H1 (cell line): ENCODE data around the gene SGSH.

Experiments
- CHD1 ChIP-seq: IDR thresholded peaks from 2 replicates; pipeline ENCODE4 v1.6.1; 2012; ENCODE audit warnings: low read depth, low read length, improper control_type of control experiment
- KDM5A ChIP-seq: fragments of 200-600 bp; IDR thresholded peaks from 2 replicates; pipeline ENCODE4 v1.7.1; 2012; ENCODE audit warnings: mild to moderate bottlenecking, low read length, inconsistent platforms, mixed read lengths
- RAD21 ChIP-seq, 2 experiments: IDR thresholded peaks in 1 of 2; conservative IDR thresholded peaks in 1 of 2; 2 replicates each; pipeline ENCODE4 v1.6.1; 2011; ENCODE audit warnings: low read depth in 2 of 2, low read length in 2 of 2, improper control_type of control experiment in 1 of 2, inconsistent platforms in 1 of 2, mild to moderate bottlenecking in 1 of 2, moderate library complexity in 1 of 2
- RBBP5 ChIP-seq: IDR thresholded peaks from 2 replicates; pipeline ENCODE4 v1.7.1; 2012; ENCODE audit warnings: low read depth, mild to moderate bottlenecking, inconsistent platforms, low read length, moderate library complexity, borderline replicate concordance
- SIN3A ChIP-seq, 2 experiments: IDR thresholded peaks in 1 of 2; conservative IDR thresholded peaks in 1 of 2; 2 replicates each; pipeline ENCODE4 v1.6.1; 2011 to 2012; ENCODE audit warnings: low read length in 2 of 2, improper control_type of control experiment in 1 of 2, low read depth in 1 of 2, mild to moderate bottlenecking in 1 of 2
- SP1 ChIP-seq: IDR thresholded peaks from 2 replicates; pipeline ENCODE4 v1.6.1; 2011; ENCODE audit warnings: low read depth, low read length
- ZNF274 ChIP-seq: IDR thresholded peaks from 2 replicates; pipeline ENCODE4 v1.7.0; 2012; ENCODE audit warnings: low read length, borderline replicate concordance; ENCODE audit errors: extremely low read depth
- TF ChIP-seq, protein P1 (sequence below), 3 experiments: IDR thresholded peaks; 1 replicate in 2 of 3; 2 replicates in 1 of 3; pipeline versions ENCODE4 v1.5.1 to v1.6.1; 2011; ENCODE audit warnings: low read length in 3 of 3, mild to moderate bottlenecking in 3 of 3, inconsistent platforms in 2 of 3, low read depth in 1 of 3, moderate library complexity in 1 of 3; ENCODE audit not compliant: insufficient read depth in 1 of 3; ENCODE audit errors: control extremely low read depth in 1 of 3
- TF ChIP-seq, protein P2 (sequence below): IDR thresholded peaks from 2 replicates; pipeline ENCODE4 v1.6.1; 2012; ENCODE audit warnings: inconsistent platforms

DNA sequence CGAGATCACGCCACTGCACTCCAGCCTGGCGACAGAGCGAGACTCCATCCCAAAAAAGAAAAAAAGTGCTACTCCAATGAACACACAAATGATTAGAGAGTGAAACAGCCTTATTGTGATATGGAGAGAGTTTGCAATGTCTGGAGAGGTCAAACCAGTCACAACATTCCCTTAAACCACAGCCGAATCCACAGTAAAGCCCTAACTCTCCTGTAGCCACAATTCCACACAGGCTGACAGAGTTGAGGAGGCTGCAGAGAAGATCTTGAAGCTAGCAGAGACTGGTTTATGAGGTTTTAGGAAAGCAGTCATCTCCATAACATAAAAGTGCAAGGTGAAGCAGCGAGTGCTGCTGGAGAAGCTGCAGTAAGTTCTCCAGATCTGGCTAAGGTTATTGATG is 47.3 kb upstream of the SGSH start:
- TF ChIP-seq, protein P1, sequence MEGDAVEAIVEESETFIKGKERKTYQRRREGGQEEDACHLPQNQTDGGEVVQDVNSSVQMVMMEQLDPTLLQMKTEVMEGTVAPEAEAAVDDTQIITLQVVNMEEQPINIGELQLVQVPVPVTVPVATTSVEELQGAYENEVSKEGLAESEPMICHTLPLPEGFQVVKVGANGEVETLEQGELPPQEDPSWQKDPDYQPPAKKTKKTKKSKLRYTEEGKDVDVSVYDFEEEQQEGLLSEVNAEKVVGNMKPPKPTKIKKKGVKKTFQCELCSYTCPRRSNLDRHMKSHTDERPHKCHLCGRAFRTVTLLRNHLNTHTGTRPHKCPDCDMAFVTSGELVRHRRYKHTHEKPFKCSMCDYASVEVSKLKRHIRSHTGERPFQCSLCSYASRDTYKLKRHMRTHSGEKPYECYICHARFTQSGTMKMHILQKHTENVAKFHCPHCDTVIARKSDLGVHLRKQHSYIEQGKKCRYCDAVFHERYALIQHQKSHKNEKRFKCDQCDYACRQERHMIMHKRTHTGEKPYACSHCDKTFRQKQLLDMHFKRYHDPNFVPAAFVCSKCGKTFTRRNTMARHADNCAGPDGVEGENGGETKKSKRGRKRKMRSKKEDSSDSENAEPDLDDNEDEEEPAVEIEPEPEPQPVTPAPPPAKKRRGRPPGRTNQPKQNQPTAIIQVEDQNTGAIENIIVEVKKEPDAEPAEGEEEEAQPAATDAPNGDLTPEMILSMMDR (IDR thresholded peaks at IDR 0.05; ENCODE audit: control extremely low read depth in 1 of 3, insufficient read depth in 1 of 3, low read depth in 1 of 3, low read length in 3 of 3) = no peak
- TF ChIP-seq SP1 (no peak), CHD1 (no peak), RBBP5 (no peak), SIN3A (conservative IDR thresholded peaks at IDR 0.05 in 1 of 2, IDR thresholded peaks at IDR 0.05 in 1 of 2; ENCODE audit: low read depth in 1 of 2, low read length in 2 of 2) (no peak), KDM5A (no peak), ZNF274 (no peak), RAD21 (IDR thresholded peaks at IDR 0.05 in 1 of 2, conservative IDR thresholded peaks at IDR 0.05 in 1 of 2; ENCODE audit: low read depth in 2 of 2, low read length in 2 of 2) (no peak)
- TF ChIP-seq, protein P2, sequence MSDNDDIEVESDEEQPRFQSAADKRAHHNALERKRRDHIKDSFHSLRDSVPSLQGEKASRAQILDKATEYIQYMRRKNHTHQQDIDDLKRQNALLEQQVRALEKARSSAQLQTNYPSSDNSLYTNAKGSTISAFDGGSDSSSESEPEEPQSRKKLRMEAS = no peak
